NT2/D1 (cell line): ENCODE results near the gene FSCN2.

Experiments
- SUZ12 ChIP-seq: IDR thresholded peaks from 2 replicates; pipeline ENCODE4 v1.6.1; 2011; ENCODE audit not compliant: insufficient read length, insufficient read depth; ENCODE audit errors: extremely low read depth
- YY1 ChIP-seq: IDR thresholded peaks from 2 replicates; pipeline ENCODE4 v1.6.1; 2011; ENCODE audit not compliant: insufficient read length, insufficient read depth
- ZNF274 ChIP-seq: IDR thresholded peaks from 2 replicates; pipeline ENCODE4 v1.6.1; 2011; ENCODE audit warnings: mild to moderate bottlenecking, low read depth, low read length

GRCh38 chr17:81550830-81551457 is 22.8 kb downstream of the FSCN2 start:
- TF ChIP-seq YY1 (no peak), SUZ12 (no peak), ZNF274 (no peak)
